Measurements from ENCODE around the gene SYT7. TPM values are rescaled to one million over a fixed set of nuclear protein-coding genes. Genes with fewer than 3 reads are reported as not detected.

The SYT7 gene
- total RNA-seq, 2 donors from 2014 or later: 2.0 to 3.4 TPM

- H3K9me3 ChIP-seq (ENCODE audit: control insufficient read depth, low read length): no peaks in the 10 kb centered on the region
- H3K9ac ChIP-seq (ENCODE audit: extremely low read depth, low read length, poor library complexity, severe bottlenecking): no peak overlapping the region
These were observed 86.4 kb downstream of the SYT7 start for GRCh38 chr11:61494381-61494961.

DNA sequence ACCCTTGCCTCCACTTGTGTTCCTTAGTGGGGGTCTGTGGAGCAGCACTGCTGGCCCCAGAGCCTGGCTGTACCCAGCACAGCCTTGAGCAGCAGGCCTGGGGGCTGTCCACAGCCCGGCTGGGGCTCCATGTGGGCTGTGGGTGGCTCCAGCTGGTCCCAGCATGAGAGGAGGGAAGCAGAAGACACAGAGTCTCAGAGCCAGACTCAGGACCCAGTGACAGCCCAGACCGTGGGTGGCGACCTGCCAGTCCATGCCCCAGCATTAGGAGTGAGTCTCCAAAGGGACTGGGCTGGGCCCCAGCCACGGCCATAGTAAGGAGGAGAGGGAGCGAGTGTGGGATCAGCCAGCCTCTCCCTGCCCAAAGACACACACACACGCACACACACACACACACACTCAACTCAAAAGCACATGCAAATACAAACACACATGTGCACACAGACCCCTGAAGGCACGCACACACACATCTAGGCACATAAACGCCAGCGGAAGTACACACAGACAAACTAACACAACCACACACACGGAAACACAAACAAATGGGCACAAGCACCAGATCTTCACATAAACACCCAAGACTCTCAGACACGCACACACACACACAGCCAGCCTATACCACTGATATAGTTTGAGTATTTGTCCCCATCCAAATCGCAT is 89.0 kb downstream of the SYT7 start:
- Histone ChIP-seq H3K27me3 (ENCODE audit: control insufficient read depth, insufficient read depth, low read length, poor library complexity, severe bottlenecking) (no peaks in the 10 kb centered on the region), H3K36me3 (ENCODE audit: control insufficient read depth, insufficient read depth, low read length) (no peaks in the 10 kb centered on the region), H3K27ac (ENCODE audit: low read depth, low read length) (no peak overlapping the region), H3K4me3 (ENCODE audit: low read length) (no peak overlapping the region), H3K4me1 (ENCODE audit: control insufficient read depth, insufficient read depth, low read length) (peaks cover 3% of the 10 kb centered on the region), H3K9ac (ENCODE audit: extremely low read depth, low read length, poor library complexity, severe bottlenecking) (no peak overlapping the region), H3K9me3 (ENCODE audit: control insufficient read depth, low read length) (no peaks in the 10 kb centered on the region)
- peaks cover 2% of the 10 kb centered on the region for H3K36me3 Mint-ChIP-seq (ENCODE audit: low read depth)
- no peak for DNase-seq
- 87% methylated on average over 10 of the region's 12 CpGs; no CpG with 5 or more reads in 1 of the 2 experiments for WGBS, 2 experiments (ENCODE audit: insufficient coverage in 1 of 2, insufficient read length in 1 of 2)
- no peaks in the 10 kb centered on the region for H3K9me3 Mint-ChIP-seq
- H3K4me3 Mint-ChIP-seq: no peak overlapping the region
- no peak overlapping the region for H3K27ac Mint-ChIP-seq
- peaks cover 4% of the 10 kb centered on the region for H3K27me3 Mint-ChIP-seq (ENCODE audit: insufficient read depth)
- peaks cover 14% of the 10 kb centered on the region for H3K4me1 Mint-ChIP-seq
- TF ChIP-seq, protein P1, sequence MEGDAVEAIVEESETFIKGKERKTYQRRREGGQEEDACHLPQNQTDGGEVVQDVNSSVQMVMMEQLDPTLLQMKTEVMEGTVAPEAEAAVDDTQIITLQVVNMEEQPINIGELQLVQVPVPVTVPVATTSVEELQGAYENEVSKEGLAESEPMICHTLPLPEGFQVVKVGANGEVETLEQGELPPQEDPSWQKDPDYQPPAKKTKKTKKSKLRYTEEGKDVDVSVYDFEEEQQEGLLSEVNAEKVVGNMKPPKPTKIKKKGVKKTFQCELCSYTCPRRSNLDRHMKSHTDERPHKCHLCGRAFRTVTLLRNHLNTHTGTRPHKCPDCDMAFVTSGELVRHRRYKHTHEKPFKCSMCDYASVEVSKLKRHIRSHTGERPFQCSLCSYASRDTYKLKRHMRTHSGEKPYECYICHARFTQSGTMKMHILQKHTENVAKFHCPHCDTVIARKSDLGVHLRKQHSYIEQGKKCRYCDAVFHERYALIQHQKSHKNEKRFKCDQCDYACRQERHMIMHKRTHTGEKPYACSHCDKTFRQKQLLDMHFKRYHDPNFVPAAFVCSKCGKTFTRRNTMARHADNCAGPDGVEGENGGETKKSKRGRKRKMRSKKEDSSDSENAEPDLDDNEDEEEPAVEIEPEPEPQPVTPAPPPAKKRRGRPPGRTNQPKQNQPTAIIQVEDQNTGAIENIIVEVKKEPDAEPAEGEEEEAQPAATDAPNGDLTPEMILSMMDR (conservative IDR thresholded peaks at IDR 0.05): no peak

More at GRCh38 chr11:61494381-61494961, 86.4 kb downstream of the SYT7 start:
- Mint-ChIP-seq H3K27me3 (ENCODE audit: insufficient read depth) (peaks cover under 1% of the 10 kb centered on the region), H3K4me1 (peaks cover 4% of the 10 kb centered on the region), H3K27ac (no peak overlapping the region), H3K36me3 (ENCODE audit: low read depth) (no peaks in the 10 kb centered on the region), H3K9me3 (no peaks in the 10 kb centered on the region), H3K4me3 (no peak overlapping the region)
- Histone ChIP-seq H3K36me3 (ENCODE audit: control insufficient read depth, insufficient read depth, low read length) (no peaks in the 10 kb centered on the region), H3K4me3 (ENCODE audit: low read length) (no peak overlapping the region), H3K4me1 (ENCODE audit: control insufficient read depth, insufficient read depth, low read length) (no peaks in the 10 kb centered on the region), H3K27ac (ENCODE audit: low read depth, low read length) (no peak overlapping the region), H3K27me3 (ENCODE audit: control insufficient read depth, insufficient read depth, low read length, poor library complexity, severe bottlenecking) (no peaks in the 10 kb centered on the region)
- no peak for DNase-seq
- TF ChIP-seq, protein P1 (conservative IDR thresholded peaks at IDR 0.05): no peak
- 86 to 100% methylated on average over 5 to 9 of the region's 9 CpGs for WGBS, 2 experiments (ENCODE audit: insufficient coverage in 1 of 2, insufficient read length in 1 of 2)

GRCh38 chr11:61489833-61490721 is 90.8 kb downstream of the SYT7 start:
- H3K27ac ChIP-seq (ENCODE audit: low read depth, low read length): no peak overlapping the region
- H3K27ac Mint-ChIP-seq: no peak overlapping the region
- peaks cover 2% of the 10 kb centered on the region for H3K36me3 Mint-ChIP-seq (ENCODE audit: low read depth)
- peaks cover 14% of the 10 kb centered on the region for H3K4me1 Mint-ChIP-seq
- H3K27me3 Mint-ChIP-seq (ENCODE audit: insufficient read depth): peaks cover 6% of the 10 kb centered on the region
- peaks cover 3% of the 10 kb centered on the region for H3K4me1 ChIP-seq (ENCODE audit: control insufficient read depth, insufficient read depth, low read length)
- 48 to 81% methylated on average over 2 to 13 of the region's 13 CpGs for WGBS, 2 experiments (ENCODE audit: insufficient coverage in 1 of 2, insufficient read length in 1 of 2)
- TF ChIP-seq, protein P1 (conservative IDR thresholded peaks at IDR 0.05): no peak
- H3K27me3 ChIP-seq (ENCODE audit: control insufficient read depth, insufficient read depth, low read length, poor library complexity, severe bottlenecking): no peaks in the 10 kb centered on the region
- H3K4me3 ChIP-seq (ENCODE audit: low read length): no peak overlapping the region
- H3K4me3 Mint-ChIP-seq: no peak overlapping the region
- no peaks in the 10 kb centered on the region for H3K9me3 Mint-ChIP-seq
- no peaks in the 10 kb centered on the region for H3K9me3 ChIP-seq (ENCODE audit: control insufficient read depth, low read length)
- DNase-seq: peak; percentile 80
- H3K9ac ChIP-seq (ENCODE audit: extremely low read depth, low read length, poor library complexity, severe bottlenecking): no peak overlapping the region
- no peaks in the 10 kb centered on the region for H3K36me3 ChIP-seq (ENCODE audit: control insufficient read depth, insufficient read depth, low read length)

All from endodermal cell (in vitro differentiated cells).